K562 (cell line): ENCODE results near the gene ZNF679. TPM values are rescaled to one million over a fixed set of nuclear protein-coding genes. Genes with fewer than 3 reads are reported as not detected.

Experiments used
- BMI1 ChIP-seq: fragments of 150-350 bp; IDR thresholded peaks from 2 replicates; pipeline ENCODE4 v1.6.1; 2014; ENCODE audit warnings: low read length
- FOS ChIP-seq: IDR thresholded peaks from 3 replicates; pipeline ENCODE4 v1.6.1; 2011; ENCODE audit not compliant: insufficient read length; ENCODE audit errors: extremely low read depth
- FOXK2 ChIP-seq, 2 experiments: fragments of 450-650 bp; IDR thresholded peaks in 1 of 2; conservative IDR thresholded peaks in 1 of 2; 2 replicates each; pipeline ENCODE4 v1.6.1; 2016; ENCODE audit warnings: low read depth in 2 of 2, mild to moderate bottlenecking in 1 of 2
- HOMEZ ChIP-seq: fragments of 250-450 bp; sonication (Bioruptor Pico); IDR thresholded peaks from 2 replicates; pipeline ENCODE4 v1.4.0; 2020; ENCODE audit warnings: mild to moderate bottlenecking, moderate library complexity
- IFI16 ChIP-seq: fragments of 250-450 bp; sonication (Bioruptor Pico); IDR thresholded peaks from 2 replicates; pipeline ENCODE4 v2.1.2; 2022; ENCODE audit warnings: mild to moderate bottlenecking, inconsistent platforms
- NCOA2 ChIP-seq, 2 experiments: fragments of 450-650 bp; IDR thresholded peaks; 2 replicates each; pipeline ENCODE4 v1.6.1; 2018; ENCODE audit warnings: mild to moderate bottlenecking in 2 of 2, moderate library complexity in 1 of 2; ENCODE audit not compliant: partially characterized antibody in 2 of 2
- THRA ChIP-seq: fragments of 450-650 bp; IDR thresholded peaks from 2 replicates; pipeline ENCODE4 v1.6.1; 2017; ENCODE audit warnings: mild to moderate bottlenecking, moderate library complexity
- ZBTB40 ChIP-seq, 2 experiments: fragments of 450-650 bp in 1 of 2; sonication (generic) in 1 of 2; formaldehyde crosslinking in 1 of 2; IDR thresholded peaks; 2 replicates each; pipeline versions ENCODE4 v1.7.1 to v1.9.0; 2016 to 2022; ENCODE audit warnings: inconsistent platforms in 1 of 2, mild to moderate bottlenecking in 1 of 2, missing genetic modification reagents in 1 of 2
- polyA plus RNA-seq, 8 experiments: library from polyadenylated mRNA; depleted of rRNA in 4 of 8; stranded (reverse) in 5 of 8; unstranded in 3 of 8; fragments of >200 nt; fragmentation: Nextera tagmentation in 2 of 8; fragmentation: Illumina TruSeq in 1 of 8; extraction: Ambion mirVana in 2 of 8; extraction: Trizol in 1 of 8; gene quantifications; 2 replicates each; pipeline versions ENCODE4 v1.2.1 to v1.2.3, GENCODE V29; 2011 to 2014; ENCODE audit warnings: inconsistent platforms in 1 of 8, missing spikeins in 1 of 8
- total RNA-seq, 7 experiments: library from RNA; depleted of rRNA in 6 of 7; stranded (reverse); fragments of >200 nt in 6 of 7; fragmentation: Illumina TruSeq in 2 of 7; extraction: Trizol in 2 of 7; gene quantifications; 2 replicates each; pipeline versions ENCODE4 v1.2.1 to v1.2.3, GENCODE V29; 2011 to 2021; ENCODE audit warnings: low replicate concordance in 1 of 7
- TF ChIP-seq, protein P1 (sequence below): fragments of 450-650 bp; formaldehyde crosslinking; IDR thresholded peaks from 2 replicates; pipeline ENCODE4 v1.4.0; 2020; ENCODE audit warnings: mild to moderate bottlenecking, moderate library complexity
- TF ChIP-seq, protein P2 (sequence below): sonication (generic); IDR thresholded peaks from 2 replicates; pipeline ENCODE4 v1.6.1; 2016

The ZNF679 gene
- total and polyA plus RNA-seq, 9 of the 15 experiments (the other 6 are each of a cell fraction or from before 2014, with no cell fraction given): not detected

- no peak for TF ChIP-seq FOXK2 (conservative IDR thresholded peaks at IDR 0.05 in 1 of 2, IDR thresholded peaks at IDR 0.05 in 1 of 2; ENCODE audit: low read depth in 2 of 2)
- no peak for TF ChIP-seq IFI16 (CRISPR knock-in tag)
- no peak for TF ChIP-seq BMI1
- TF ChIP-seq NCOA2 (IDR thresholded peaks at IDR 0.05; ENCODE audit: partially characterized antibody in 2 of 2): no peak
- no peak for TF ChIP-seq FOS
- TF ChIP-seq, protein P1, sequence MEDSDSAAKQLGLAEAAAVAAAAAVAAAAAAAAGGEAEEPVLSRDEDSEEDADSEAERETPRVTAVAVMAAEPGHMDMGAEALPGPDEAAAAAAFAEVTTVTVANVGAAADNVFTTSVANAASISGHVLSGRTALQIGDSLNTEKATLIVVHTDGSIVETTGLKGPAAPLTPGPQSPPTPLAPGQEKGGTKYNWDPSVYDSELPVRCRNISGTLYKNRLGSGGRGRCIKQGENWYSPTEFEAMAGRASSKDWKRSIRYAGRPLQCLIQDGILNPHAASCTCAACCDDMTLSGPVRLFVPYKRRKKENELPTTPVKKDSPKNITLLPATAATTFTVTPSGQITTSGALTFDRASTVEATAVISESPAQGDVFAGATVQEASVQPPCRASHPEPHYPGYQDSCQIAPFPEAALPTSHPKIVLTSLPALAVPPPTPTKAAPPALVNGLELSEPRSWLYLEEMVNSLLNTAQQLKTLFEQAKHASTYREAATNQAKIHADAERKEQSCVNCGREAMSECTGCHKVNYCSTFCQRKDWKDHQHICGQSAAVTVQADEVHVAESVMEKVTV: no peak
- TF ChIP-seq THRA: no peak
- no peak for TF ChIP-seq HOMEZ (CRISPR knock-in tag)
- TF ChIP-seq, protein P2, sequence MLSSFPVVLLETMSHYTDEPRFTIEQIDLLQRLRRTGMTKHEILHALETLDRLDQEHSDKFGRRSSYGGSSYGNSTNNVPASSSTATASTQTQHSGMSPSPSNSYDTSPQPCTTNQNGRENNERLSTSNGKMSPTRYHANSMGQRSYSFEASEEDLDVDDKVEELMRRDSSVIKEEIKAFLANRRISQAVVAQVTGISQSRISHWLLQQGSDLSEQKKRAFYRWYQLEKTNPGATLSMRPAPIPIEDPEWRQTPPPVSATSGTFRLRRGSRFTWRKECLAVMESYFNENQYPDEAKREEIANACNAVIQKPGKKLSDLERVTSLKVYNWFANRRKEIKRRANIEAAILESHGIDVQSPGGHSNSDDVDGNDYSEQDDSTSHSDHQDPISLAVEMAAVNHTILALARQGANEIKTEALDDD: no peak
- TF ChIP-seq ZBTB40 (IDR thresholded peaks at IDR 0.05): no peak
- no peak for TF ChIP-seq ZBTB40 (CRISPR knock-in tag; IDR thresholded peaks at IDR 0.05)
Measured at GRCh38 chr7:64310426-64310825, 82.2 kb downstream of the ZNF679 start (continued).
